ENCODE measurements around the gene LCE5A.

LCE5A gene

GRCh38 chr1:152525080-152525641 lies 14.6 kb downstream of the LCE5A start:
- Histone ChIP-seq H3K4me3 (ENCODE audit: low read depth, low read length) (no peak overlapping the region), H3K9me3 (ENCODE audit: control insufficient read depth, insufficient read depth, low read depth, low read length) (no peaks in the 10 kb centered on the region), H3K27ac (ENCODE audit: extremely low read depth, low read depth, low read length) (no peak overlapping the region), H3K36me3 (ENCODE audit: control insufficient read depth in 2 of 2, insufficient read depth in 1 of 2, low read length in 2 of 2) (no peaks in the 10 kb centered on the region), H3K4me1 (ENCODE audit: control insufficient read depth, insufficient read depth, low read length) (no peaks in the 10 kb centered on the region)
- TF ChIP-seq ZNF391 (tag by site-specific recombination; IDR thresholded peaks at IDR 0.05; ENCODE audit: borderline replicate concordance, low read depth) (no peak), ZNF449 (tag by site-specific recombination; IDR thresholded peaks at IDR 0.05) (no peak), ZNF571 (tag by site-specific recombination; IDR thresholded peaks at IDR 0.05) (no peak), ZNF521 (tag by site-specific recombination; IDR thresholded peaks at IDR 0.05) (no peak), ZSCAN5A (tag by site-specific recombination; IDR thresholded peaks at IDR 0.05) (no peak), ZNF629 (tag by site-specific recombination; IDR thresholded peaks at IDR 0.05) (no peak), ZBTB17 (tag by site-specific recombination; IDR thresholded peaks at IDR 0.05) (no peak), ZNF138 (tag by site-specific recombination; IDR thresholded peaks at IDR 0.05; ENCODE audit: borderline replicate concordance) (no peak)
- ChIA-PET CTCF (no interaction called here), POLR2A (no interaction called here)

GRCh38 chr1:152533327-152533938 lies 22.8 kb downstream of the LCE5A start:
- POLR2A ChIA-PET, result no interaction called here
- no peaks in the 10 kb centered on the region for H3K9me3 ChIP-seq (ENCODE audit: control insufficient read depth, insufficient read depth, low read depth, low read length)

GRCh38 chr1:152535774-152536173 lies 25.2 kb downstream of the LCE5A start:
- Histone ChIP-seq H3K4me1 (ENCODE audit: control insufficient read depth, insufficient read depth, low read length) (no peaks in the 10 kb centered on the region), H3K9me3 (ENCODE audit: control insufficient read depth, insufficient read depth, low read depth, low read length) (no peaks in the 10 kb centered on the region), H3K36me3 (ENCODE audit: control insufficient read depth in 2 of 2, insufficient read depth in 1 of 2, low read length in 2 of 2) (no peaks in the 10 kb centered on the region), H3K4me3 (ENCODE audit: low read depth, low read length) (no peak overlapping the region), H3K27ac (ENCODE audit: extremely low read depth, low read depth, low read length) (no peak overlapping the region)
- ChIA-PET CTCF (no interaction called here), POLR2A (no interaction called here)
- TF ChIP-seq ZBTB6 (tag by site-specific recombination; IDR thresholded peaks at IDR 0.05) (no peak), GFI1B (tag by site-specific recombination; IDR thresholded peaks at IDR 0.05) (no peak), ZNF366 (tag by site-specific recombination; conservative IDR thresholded peaks at IDR 0.05) (no peak), GLI2 (tag by site-specific recombination; IDR thresholded peaks at IDR 0.05; ENCODE audit: borderline replicate concordance, low read depth) (no peak), ZBTB10 (tag by site-specific recombination; IDR thresholded peaks at IDR 0.05) (no peak), ZNF132 (tag by site-specific recombination; IDR thresholded peaks at IDR 0.05; ENCODE audit: borderline replicate concordance) (no peak), ZNF558 (tag by site-specific recombination; IDR thresholded peaks at IDR 0.05) (no peak)

More at GRCh38 chr1:152533327-152533938, 22.8 kb downstream of the LCE5A start:
- Histone ChIP-seq H3K36me3 (ENCODE audit: control insufficient read depth in 2 of 2, insufficient read depth in 1 of 2, low read length in 2 of 2) (no peaks in the 10 kb centered on the region), H3K27ac (ENCODE audit: extremely low read depth, low read depth, low read length) (no peak overlapping the region), H3K4me1 (ENCODE audit: control insufficient read depth, insufficient read depth, low read length) (no peaks in the 10 kb centered on the region), H3K4me3 (ENCODE audit: low read depth, low read length) (no peak overlapping the region)
- CTCF ChIA-PET, result interaction anchor here (0.5 to 2.6 kb wide), 26 partner anchors 11 to 313 kb away, joined by 3 to 18 read pairs (median 4); no protein-coding TSS in a partner anchor
- TF ChIP-seq CTCF (tag by site-specific recombination; IDR thresholded peaks at IDR 0.05) (peak; percentile 48; the same call in 1 of the 2 replicates), ZNF654 (tag by site-specific recombination; IDR thresholded peaks at IDR 0.05; ENCODE audit: low read depth) (peak; percentile 52), ZNF426 (tag by site-specific recombination; IDR thresholded peaks at IDR 0.05) (no peak)
